Measurements from ENCODE around the gene MOB2. TPM values are rescaled to one million over a fixed set of nuclear protein-coding genes. Genes with fewer than 3 reads are reported as not detected.

Gene MOB2
- total RNA-seq, 1 donor from 2014 or later = 26.4 TPM

DNA sequence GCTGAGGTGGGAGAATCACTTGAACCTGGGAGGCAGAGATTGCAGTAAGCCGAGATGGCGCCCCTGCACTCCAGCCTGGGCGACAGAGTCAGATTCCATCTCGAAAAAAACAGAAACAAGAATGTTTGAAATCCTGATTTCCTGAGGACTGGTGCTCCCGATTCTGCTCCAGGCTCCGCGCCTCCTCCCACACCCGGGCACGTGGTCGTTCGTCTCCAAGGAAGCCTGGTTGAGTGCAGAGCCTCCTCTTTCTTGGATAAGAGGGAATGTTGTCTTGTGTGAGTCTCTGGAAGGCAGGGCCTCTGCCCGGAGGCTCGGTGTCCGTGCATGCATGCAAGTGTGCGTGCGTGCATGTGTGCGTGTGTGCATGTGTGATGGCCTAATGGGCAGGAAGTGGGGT lies 66.8 kb downstream of the MOB2 start:
- H3K36me3 ChIP-seq (ENCODE audit: insufficient read depth, low read length) = no peaks in the 10 kb centered on the region
- no peaks in the 10 kb centered on the region for H3K27me3 ChIP-seq (ENCODE audit: insufficient read depth, low read length)
- H3K36me3 Mint-ChIP-seq (ENCODE audit: low read depth, unreplicated experiment) = peaks cover 11% of the 10 kb centered on the region
- no peak overlapping the region for H3K27ac Mint-ChIP-seq (ENCODE audit: unreplicated experiment)
- no peak overlapping the region for H3K4me2 ChIP-seq (ENCODE audit: low read length)
- DNase-seq (ENCODE audit: low read depth) (no peak), FAIRE-seq (no peak)
- no peak overlapping the region for H3K9ac ChIP-seq (ENCODE audit: low read length)
- peaks cover 20% of the 10 kb centered on the region for H3K9me3 Mint-ChIP-seq (ENCODE audit: unreplicated experiment)
- H2AFZ ChIP-seq (ENCODE audit: low read depth, low read length) = no peak overlapping the region
- H3K4me1 ChIP-seq (ENCODE audit: insufficient read depth, low read length) = no peaks in the 10 kb centered on the region
- H3K79me2 ChIP-seq (ENCODE audit: insufficient read depth, low read length) = no peaks in the 10 kb centered on the region
- H3K9me3 ChIP-seq (ENCODE audit: insufficient read depth, low read depth, low read length) = peaks cover 11% of the 10 kb centered on the region
- H4K20me1 ChIP-seq (ENCODE audit: insufficient read depth, low read length) = no peaks in the 10 kb centered on the region
- H3K4me3 ChIP-seq (ENCODE audit: insufficient read depth, low read depth, low read length) = no peak overlapping the region
- no peak overlapping the region for H3K27ac ChIP-seq (ENCODE audit: low read depth, low read length)
- no peak overlapping the region for H3K4me3 Mint-ChIP-seq (ENCODE audit: unreplicated experiment)
- H3K27me3 Mint-ChIP-seq (ENCODE audit: low read depth, unreplicated experiment) = no peaks in the 10 kb centered on the region
- H3K4me1 Mint-ChIP-seq (ENCODE audit: low read depth, unreplicated experiment) = no peaks in the 10 kb centered on the region
- TF ChIP-seq, protein P1, sequence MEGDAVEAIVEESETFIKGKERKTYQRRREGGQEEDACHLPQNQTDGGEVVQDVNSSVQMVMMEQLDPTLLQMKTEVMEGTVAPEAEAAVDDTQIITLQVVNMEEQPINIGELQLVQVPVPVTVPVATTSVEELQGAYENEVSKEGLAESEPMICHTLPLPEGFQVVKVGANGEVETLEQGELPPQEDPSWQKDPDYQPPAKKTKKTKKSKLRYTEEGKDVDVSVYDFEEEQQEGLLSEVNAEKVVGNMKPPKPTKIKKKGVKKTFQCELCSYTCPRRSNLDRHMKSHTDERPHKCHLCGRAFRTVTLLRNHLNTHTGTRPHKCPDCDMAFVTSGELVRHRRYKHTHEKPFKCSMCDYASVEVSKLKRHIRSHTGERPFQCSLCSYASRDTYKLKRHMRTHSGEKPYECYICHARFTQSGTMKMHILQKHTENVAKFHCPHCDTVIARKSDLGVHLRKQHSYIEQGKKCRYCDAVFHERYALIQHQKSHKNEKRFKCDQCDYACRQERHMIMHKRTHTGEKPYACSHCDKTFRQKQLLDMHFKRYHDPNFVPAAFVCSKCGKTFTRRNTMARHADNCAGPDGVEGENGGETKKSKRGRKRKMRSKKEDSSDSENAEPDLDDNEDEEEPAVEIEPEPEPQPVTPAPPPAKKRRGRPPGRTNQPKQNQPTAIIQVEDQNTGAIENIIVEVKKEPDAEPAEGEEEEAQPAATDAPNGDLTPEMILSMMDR (IDR thresholded peaks at IDR 0.05; ENCODE audit: insufficient read depth, low read depth, low read length) = no peak
- TF ChIP-seq EZH2 (IDR thresholded peaks at IDR 0.05; ENCODE audit: insufficient read depth, low read length) = no peak

Other genes with a start within 250 kb of the MOB2 start
- 44.8 and 46.4 TPM in 2 replicates for gene TOLLIP, start 177.1 kb downstream of the MOB2 start, total RNA-seq
- 3.9 and 7.1 TPM in 2 replicates for gene BRSK2, start 96.8 kb downstream of the MOB2 start, total RNA-seq
- 13.8 and 14.8 TPM in 2 replicates for gene DUSP8, start 85.5 kb upstream of the MOB2 start, total RNA-seq
- not detected in 2 replicates for gene KRTAP5-1, start 98.5 kb upstream of the MOB2 start, total RNA-seq
- gene KRTAP5-2, start 111.5 kb upstream of the MOB2 start, total RNA-seq = not detected in 2 replicates
- not detected in 2 replicates for gene KRTAP5-3, start 121.7 kb upstream of the MOB2 start, total RNA-seq
- not detected in 2 replicates for gene KRTAP5-4, start 135.4 kb upstream of the MOB2 start, total RNA-seq
- not detected in 2 replicates for gene KRTAP5-5, start 143.0 kb upstream of the MOB2 start, total RNA-seq
- not detected in 2 replicates for gene KRTAP5-6, start 210.4 kb upstream of the MOB2 start, total RNA-seq